NCI-H774 (cell line): ENCODE data around the gene IRX6.

Experiments
- DNase-seq: peaks from one replicate; lab custom pipeline; 2025; lab: John Stamatoyannopoulos, UW

IRX6 gene

GRCh38 chr16:55367866-55368603, 44.0 kb downstream of the IRX6 start:
- no peak for DNase-seq

GRCh38 chr16:55369151-55369550, 45.1 kb downstream of the IRX6 start:
- DNase-seq, result no peak

GRCh38 chr16:55370762-55371482, 46.9 kb downstream of the IRX6 start:
- DNase-seq, result no peak

GRCh38 chr16:55372792-55373488, 48.9 kb downstream of the IRX6 start:
- DNase-seq, result no peak

GRCh38 chr16:55373489-55373832, 49.5 kb downstream of the IRX6 start:
- no peak for DNase-seq

- DNase-seq, result no peak
These were observed 52.0 kb downstream of the IRX6 start for GRCh38 chr16:55376045-55376444.

- no peak for DNase-seq
These were observed 52.7 kb downstream of the IRX6 start for GRCh38 chr16:55376567-55377167.

- no peak for DNase-seq
These were observed 53.8 kb downstream of the IRX6 start for GRCh38 chr16:55377840-55378239.

GRCh38 chr16:55378616-55379015, 54.6 kb downstream of the IRX6 start:
- DNase-seq, result no peak

GRCh38 chr16:55379371-55379770, 55.4 kb downstream of the IRX6 start:
- DNase-seq, result no peak

- no peak for DNase-seq
These were observed 55.9 kb downstream of the IRX6 start for GRCh38 chr16:55379876-55380390.
